Measurements from ENCODE around the gene CDH26. TPM values are rescaled to one million over a fixed set of nuclear protein-coding genes. Genes with fewer than 3 reads are reported as not detected.

The CDH26 gene
- total RNA-seq, 4 donors from 2014 or later, result 1.7 to 4.0 (median 3.5) TPM

- TF ChIP-seq CTCF (IDR thresholded peaks at IDR 0.05; ENCODE audit: low read depth), result no peak
These were observed 37.9 kb downstream of the CDH26 start for GRCh38 chr20:59996108-59996507.

- no peak for TF ChIP-seq CTCF (IDR thresholded peaks at IDR 0.05; ENCODE audit: low read depth)
These were observed 39.7 kb downstream of the CDH26 start for GRCh38 chr20:59997896-59998295.

GRCh38 chr20:59999502-59999901, 41.3 kb downstream of the CDH26 start:
- no peak for TF ChIP-seq CTCF (IDR thresholded peaks at IDR 0.05; ENCODE audit: low read depth)

GRCh38 chr20:60000271-60001042, 42.2 kb downstream of the CDH26 start:
- no peak for TF ChIP-seq CTCF (IDR thresholded peaks at IDR 0.05; ENCODE audit: low read depth)

- TF ChIP-seq CTCF (IDR thresholded peaks at IDR 0.05; ENCODE audit: low read depth), result no peak
These were observed 42.9 kb downstream of the CDH26 start for GRCh38 chr20:60001108-60001507.

GRCh38 chr20:60003776-60004175, 45.6 kb downstream of the CDH26 start:
- TF ChIP-seq CTCF (IDR thresholded peaks at IDR 0.05; ENCODE audit: low read depth), result no peak

GRCh38 chr20:60006261-60006660, 48.0 kb downstream of the CDH26 start:
- TF ChIP-seq CTCF (IDR thresholded peaks at IDR 0.05; ENCODE audit: low read depth), result no peak

All from subcutaneous adipose tissue (tissue), 4 donors.